ENCODE measurements around the gene C5orf15. TPM values are rescaled to one million over a fixed set of nuclear protein-coding genes. Genes with fewer than 3 reads are reported as not detected.
A peak's percentile ranks its signal among the peaks of the same experiment; 100 is the strongest.

The C5orf15 gene
- total and polyA plus RNA-seq, 9 of the 15 experiments (the other 6 are each of a cell fraction or from before 2014, with no cell fraction given), result 23.3 to 50.7 (median 35.5) TPM

DNA sequence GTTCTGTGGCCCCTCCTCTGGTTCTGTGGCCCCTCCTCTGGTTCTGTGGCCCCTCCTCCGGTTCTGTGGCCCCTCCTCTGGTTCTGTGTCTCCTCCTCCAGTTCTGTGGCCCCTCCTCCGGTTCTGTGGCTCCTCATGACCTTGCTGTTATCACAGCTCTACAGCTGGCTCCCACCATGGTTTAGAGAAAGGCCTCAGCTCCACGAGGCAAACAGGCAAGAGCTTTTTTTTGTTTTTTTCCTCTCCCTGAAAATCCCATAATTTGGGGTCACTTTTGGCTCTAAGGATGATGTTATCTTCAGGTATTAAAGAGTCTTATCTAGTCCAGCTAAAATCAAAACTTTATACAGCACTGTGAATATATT, 31.8 kb downstream of the C5orf15 start (continued):
- TF ChIP-seq, protein P1, sequence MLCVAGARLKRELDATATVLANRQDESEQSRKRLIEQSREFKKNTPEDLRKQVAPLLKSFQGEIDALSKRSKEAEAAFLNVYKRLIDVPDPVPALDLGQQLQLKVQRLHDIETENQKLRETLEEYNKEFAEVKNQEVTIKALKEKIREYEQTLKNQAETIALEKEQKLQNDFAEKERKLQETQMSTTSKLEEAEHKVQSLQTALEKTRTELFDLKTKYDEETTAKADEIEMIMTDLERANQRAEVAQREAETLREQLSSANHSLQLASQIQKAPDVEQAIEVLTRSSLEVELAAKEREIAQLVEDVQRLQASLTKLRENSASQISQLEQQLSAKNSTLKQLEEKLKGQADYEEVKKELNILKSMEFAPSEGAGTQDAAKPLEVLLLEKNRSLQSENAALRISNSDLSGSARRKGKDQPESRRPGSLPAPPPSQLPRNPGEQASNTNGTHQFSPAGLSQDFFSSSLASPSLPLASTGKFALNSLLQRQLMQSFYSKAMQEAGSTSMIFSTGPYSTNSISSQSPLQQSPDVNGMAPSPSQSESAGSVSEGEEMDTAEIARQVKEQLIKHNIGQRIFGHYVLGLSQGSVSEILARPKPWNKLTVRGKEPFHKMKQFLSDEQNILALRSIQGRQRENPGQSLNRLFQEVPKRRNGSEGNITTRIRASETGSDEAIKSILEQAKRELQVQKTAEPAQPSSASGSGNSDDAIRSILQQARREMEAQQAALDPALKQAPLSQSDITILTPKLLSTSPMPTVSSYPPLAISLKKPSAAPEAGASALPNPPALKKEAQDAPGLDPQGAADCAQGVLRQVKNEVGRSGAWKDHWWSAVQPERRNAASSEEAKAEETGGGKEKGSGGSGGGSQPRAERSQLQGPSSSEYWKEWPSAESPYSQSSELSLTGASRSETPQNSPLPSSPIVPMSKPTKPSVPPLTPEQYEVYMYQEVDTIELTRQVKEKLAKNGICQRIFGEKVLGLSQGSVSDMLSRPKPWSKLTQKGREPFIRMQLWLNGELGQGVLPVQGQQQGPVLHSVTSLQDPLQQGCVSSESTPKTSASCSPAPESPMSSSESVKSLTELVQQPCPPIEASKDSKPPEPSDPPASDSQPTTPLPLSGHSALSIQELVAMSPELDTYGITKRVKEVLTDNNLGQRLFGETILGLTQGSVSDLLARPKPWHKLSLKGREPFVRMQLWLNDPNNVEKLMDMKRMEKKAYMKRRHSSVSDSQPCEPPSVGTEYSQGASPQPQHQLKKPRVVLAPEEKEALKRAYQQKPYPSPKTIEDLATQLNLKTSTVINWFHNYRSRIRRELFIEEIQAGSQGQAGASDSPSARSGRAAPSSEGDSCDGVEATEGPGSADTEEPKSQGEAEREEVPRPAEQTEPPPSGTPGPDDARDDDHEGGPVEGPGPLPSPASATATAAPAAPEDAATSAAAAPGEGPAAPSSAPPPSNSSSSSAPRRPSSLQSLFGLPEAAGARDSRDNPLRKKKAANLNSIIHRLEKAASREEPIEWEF (CRISPR knock-in tag; IDR thresholded peaks at IDR 0.05), result no peak
- 0 out of 2 replicates have a peak, but pooled peaks have one; percentile 11 for TF ChIP-seq MAFK (IDR thresholded peaks at IDR 0.05; ENCODE audit: low read length)
- no peak for TF ChIP-seq POLR3A (IDR thresholded peaks at IDR 0.05; ENCODE audit: borderline replicate concordance, extremely low read depth, insufficient read depth, insufficient read length)
- TF ChIP-seq SIN3B (IDR thresholded peaks at IDR 0.05; ENCODE audit: low read depth), result no peak
- TF ChIP-seq NFIX (CRISPR knock-in tag; IDR thresholded peaks at IDR 0.05; ENCODE audit: low read depth), result no peak
- TF ChIP-seq TEAD4 (IDR thresholded peaks at IDR 0.05; ENCODE audit: low read length), result peak; percentile 83
- TF ChIP-seq TEAD4 (CRISPR knock-in tag; IDR thresholded peaks at IDR 0.05; ENCODE audit: borderline replicate concordance), result no peak
- TF ChIP-seq NFRKB (IDR thresholded peaks at IDR 0.05; ENCODE audit: low read depth), result no peak; the same call in 1 of the 2 replicates
- TF ChIP-seq KLF16 (IDR thresholded peaks at IDR 0.05), result 0 out of 2 replicates have a peak, but pooled peaks have one; percentile 18
- peak; percentile 51; the same call in 1 of the 2 replicates for TF ChIP-seq GATA2 (CRISPR knock-in tag; IDR thresholded peaks at IDR 0.05)
- TF ChIP-seq TFAM (CRISPR knock-in tag; conservative IDR thresholded peaks at IDR 0.05), result no peak
- TF ChIP-seq, protein P2, sequence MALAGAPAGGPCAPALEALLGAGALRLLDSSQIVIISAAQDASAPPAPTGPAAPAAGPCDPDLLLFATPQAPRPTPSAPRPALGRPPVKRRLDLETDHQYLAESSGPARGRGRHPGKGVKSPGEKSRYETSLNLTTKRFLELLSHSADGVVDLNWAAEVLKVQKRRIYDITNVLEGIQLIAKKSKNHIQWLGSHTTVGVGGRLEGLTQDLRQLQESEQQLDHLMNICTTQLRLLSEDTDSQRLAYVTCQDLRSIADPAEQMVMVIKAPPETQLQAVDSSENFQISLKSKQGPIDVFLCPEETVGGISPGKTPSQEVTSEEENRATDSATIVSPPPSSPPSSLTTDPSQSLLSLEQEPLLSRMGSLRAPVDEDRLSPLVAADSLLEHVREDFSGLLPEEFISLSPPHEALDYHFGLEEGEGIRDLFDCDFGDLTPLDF (CRISPR knock-in tag; IDR thresholded peaks at IDR 0.05), result no peak
- TF ChIP-seq, protein P3, sequence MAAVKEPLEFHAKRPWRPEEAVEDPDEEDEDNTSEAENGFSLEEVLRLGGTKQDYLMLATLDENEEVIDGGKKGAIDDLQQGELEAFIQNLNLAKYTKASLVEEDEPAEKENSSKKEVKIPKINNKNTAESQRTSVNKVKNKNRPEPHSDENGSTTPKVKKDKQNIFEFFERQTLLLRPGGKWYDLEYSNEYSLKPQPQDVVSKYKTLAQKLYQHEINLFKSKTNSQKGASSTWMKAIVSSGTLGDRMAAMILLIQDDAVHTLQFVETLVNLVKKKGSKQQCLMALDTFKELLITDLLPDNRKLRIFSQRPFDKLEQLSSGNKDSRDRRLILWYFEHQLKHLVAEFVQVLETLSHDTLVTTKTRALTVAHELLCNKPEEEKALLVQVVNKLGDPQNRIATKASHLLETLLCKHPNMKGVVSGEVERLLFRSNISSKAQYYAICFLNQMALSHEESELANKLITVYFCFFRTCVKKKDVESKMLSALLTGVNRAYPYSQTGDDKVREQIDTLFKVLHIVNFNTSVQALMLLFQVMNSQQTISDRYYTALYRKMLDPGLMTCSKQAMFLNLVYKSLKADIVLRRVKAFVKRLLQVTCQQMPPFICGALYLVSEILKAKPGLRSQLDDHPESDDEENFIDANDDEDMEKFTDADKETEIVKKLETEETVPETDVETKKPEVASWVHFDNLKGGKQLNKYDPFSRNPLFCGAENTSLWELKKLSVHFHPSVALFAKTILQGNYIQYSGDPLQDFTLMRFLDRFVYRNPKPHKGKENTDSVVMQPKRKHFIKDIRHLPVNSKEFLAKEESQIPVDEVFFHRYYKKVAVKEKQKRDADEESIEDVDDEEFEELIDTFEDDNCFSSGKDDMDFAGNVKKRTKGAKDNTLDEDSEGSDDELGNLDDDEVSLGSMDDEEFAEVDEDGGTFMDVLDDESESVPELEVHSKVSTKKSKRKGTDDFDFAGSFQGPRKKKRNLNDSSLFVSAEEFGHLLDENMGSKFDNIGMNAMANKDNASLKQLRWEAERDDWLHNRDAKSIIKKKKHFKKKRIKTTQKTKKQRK (IDR thresholded peaks at IDR 0.05; ENCODE audit: borderline replicate concordance, low read depth, low read length), result no peak
- TF ChIP-seq, protein P4, sequence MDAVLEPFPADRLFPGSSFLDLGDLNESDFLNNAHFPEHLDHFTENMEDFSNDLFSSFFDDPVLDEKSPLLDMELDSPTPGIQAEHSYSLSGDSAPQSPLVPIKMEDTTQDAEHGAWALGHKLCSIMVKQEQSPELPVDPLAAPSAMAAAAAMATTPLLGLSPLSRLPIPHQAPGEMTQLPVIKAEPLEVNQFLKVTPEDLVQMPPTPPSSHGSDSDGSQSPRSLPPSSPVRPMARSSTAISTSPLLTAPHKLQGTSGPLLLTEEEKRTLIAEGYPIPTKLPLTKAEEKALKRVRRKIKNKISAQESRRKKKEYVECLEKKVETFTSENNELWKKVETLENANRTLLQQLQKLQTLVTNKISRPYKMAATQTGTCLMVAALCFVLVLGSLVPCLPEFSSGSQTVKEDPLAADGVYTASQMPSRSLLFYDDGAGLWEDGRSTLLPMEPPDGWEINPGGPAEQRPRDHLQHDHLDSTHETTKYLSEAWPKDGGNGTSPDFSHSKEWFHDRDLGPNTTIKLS (IDR thresholded peaks at IDR 0.05; ENCODE audit: borderline replicate concordance, low read depth), result no peak; the same call in 1 of the 2 replicates
- no peak for TF ChIP-seq FOXJ2 (tag; IDR thresholded peaks at IDR 0.05)
- peak in 1 of 2 experiments; percentile 15; a peak in 1 of 4 replicates for TF ChIP-seq RAD21 (CRISPR knock-in tag; conservative IDR thresholded peaks at IDR 0.05 in 1 of 2, IDR thresholded peaks at IDR 0.05 in 1 of 2)
- TF ChIP-seq NR2C1 (IDR thresholded peaks at IDR 0.05), result 0 out of 2 replicates have a peak, but pooled peaks have one; percentile 39
- TF ChIP-seq NR2C1 (tag; IDR thresholded peaks at IDR 0.05), result peak; percentile 58

All from K562 (cell line).